Neural progenitor cell (in vitro differentiated cells): ENCODE results near the gene ALK.

Experiments used
- EZH2 ChIP-seq: fragments of 200-600 bp; sonication (generic); IDR thresholded peaks from 2 replicates; pipeline ENCODE4 v1.6.1; 2017; ENCODE audit warnings: antibody characterized with exemption, mild to moderate bottlenecking, moderate library complexity
- EZH2phosphoT487 ChIP-seq: fragments of 200-600 bp; sonication (generic); IDR thresholded peaks from 2 replicates; pipeline ENCODE4 v1.6.1; 2017; ENCODE audit warnings: antibody characterized with exemption
- TF ChIP-seq, protein P1 (sequence below): fragments of 200-600 bp; sonication (generic); IDR thresholded peaks from 2 replicates; pipeline ENCODE4 v1.5.1; 2017; ENCODE audit warnings: antibody characterized with exemption, mild to moderate bottlenecking

DNA sequence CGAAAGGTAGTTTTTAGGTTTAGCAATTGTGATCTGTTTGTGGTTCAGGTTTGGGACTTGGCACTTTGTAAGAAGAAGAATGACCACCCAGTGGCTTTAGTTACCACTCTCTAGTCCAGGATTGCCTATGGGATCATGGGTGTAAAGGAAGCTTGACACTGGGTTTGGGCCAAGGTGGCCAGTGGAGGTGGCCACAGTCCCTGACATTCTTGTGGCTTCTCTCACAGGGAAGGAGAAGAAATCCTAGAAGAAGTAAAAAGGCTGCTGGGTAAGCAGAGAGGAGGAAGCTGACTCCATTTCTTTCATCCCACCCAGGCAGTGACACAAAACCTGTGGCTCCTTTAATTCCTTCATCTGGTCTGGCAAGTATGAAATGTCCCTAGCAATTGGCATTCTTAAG is 411.5 kb downstream of the ALK start:
- TF ChIP-seq, protein P1, sequence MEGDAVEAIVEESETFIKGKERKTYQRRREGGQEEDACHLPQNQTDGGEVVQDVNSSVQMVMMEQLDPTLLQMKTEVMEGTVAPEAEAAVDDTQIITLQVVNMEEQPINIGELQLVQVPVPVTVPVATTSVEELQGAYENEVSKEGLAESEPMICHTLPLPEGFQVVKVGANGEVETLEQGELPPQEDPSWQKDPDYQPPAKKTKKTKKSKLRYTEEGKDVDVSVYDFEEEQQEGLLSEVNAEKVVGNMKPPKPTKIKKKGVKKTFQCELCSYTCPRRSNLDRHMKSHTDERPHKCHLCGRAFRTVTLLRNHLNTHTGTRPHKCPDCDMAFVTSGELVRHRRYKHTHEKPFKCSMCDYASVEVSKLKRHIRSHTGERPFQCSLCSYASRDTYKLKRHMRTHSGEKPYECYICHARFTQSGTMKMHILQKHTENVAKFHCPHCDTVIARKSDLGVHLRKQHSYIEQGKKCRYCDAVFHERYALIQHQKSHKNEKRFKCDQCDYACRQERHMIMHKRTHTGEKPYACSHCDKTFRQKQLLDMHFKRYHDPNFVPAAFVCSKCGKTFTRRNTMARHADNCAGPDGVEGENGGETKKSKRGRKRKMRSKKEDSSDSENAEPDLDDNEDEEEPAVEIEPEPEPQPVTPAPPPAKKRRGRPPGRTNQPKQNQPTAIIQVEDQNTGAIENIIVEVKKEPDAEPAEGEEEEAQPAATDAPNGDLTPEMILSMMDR, result no peak
- no peak for TF ChIP-seq EZH2
- no peak for TF ChIP-seq EZH2phosphoT487
